ENCODE data around the gene PTPRN2.
"Not testable (repeated sequence)": the region's sequence is repeated elsewhere in the genome, so short reads cannot be mapped to it uniquely, and the experiment has no call there.

The PTPRN2 gene

GRCh38 chr7:157495594-157495993 is 1092.0 kb downstream of the PTPRN2 start:
- Mint-ChIP-seq H3K27ac (no peak overlapping the region), H3K27me3 (peaks cover 26 to 38% of the 10 kb centered on the region in 2 donors), H3K36me3 (ENCODE audit: insufficient read depth) (peaks cover 10% of the 10 kb centered on the region), H3K9me3 (peaks cover 0 to 2% of the 10 kb centered on the region in 2 donors), H3K4me3 (no peak overlapping the region), H3K4me1 (ENCODE audit: low read depth in 2 of 2) (peaks cover 15% of the 10 kb centered on the region in 2 donors)
- peak; percentile 48 for ATAC-seq (replicated peaks)
- DNase-seq: no peak

DNA sequence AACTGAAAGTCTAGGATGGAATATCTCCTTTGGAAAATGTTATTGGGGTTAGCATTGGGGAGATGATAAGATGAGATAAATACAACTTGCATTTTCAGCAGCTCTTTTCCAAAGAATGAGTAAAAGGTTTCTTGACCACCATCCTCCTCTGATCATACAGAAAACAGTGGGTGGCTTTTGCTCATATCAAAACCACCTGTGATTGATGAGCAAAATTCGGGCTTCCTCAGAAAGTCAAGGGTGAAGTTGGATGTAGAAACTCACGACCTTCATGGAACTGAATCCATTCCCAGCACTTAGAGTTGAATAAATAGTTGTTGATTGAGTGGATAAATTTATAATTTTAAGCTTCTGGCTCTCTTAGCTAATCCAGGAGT is 1092.5 kb downstream of the PTPRN2 start:
- peaks cover 26 to 38% of the 10 kb centered on the region in 2 donors for H3K27me3 Mint-ChIP-seq
- H3K4me3 Mint-ChIP-seq: no peak overlapping the region
- peaks cover 19% of the 10 kb centered on the region in 2 donors for H3K4me1 Mint-ChIP-seq (ENCODE audit: low read depth in 2 of 2)
- H3K36me3 Mint-ChIP-seq (ENCODE audit: insufficient read depth): peaks cover 10% of the 10 kb centered on the region
- DNase-seq: no peak
- no peak overlapping the region for H3K27ac Mint-ChIP-seq
- H3K9me3 Mint-ChIP-seq: peaks cover 0 to 2% of the 10 kb centered on the region in 2 donors
- ATAC-seq (replicated peaks): no peak

DNA sequence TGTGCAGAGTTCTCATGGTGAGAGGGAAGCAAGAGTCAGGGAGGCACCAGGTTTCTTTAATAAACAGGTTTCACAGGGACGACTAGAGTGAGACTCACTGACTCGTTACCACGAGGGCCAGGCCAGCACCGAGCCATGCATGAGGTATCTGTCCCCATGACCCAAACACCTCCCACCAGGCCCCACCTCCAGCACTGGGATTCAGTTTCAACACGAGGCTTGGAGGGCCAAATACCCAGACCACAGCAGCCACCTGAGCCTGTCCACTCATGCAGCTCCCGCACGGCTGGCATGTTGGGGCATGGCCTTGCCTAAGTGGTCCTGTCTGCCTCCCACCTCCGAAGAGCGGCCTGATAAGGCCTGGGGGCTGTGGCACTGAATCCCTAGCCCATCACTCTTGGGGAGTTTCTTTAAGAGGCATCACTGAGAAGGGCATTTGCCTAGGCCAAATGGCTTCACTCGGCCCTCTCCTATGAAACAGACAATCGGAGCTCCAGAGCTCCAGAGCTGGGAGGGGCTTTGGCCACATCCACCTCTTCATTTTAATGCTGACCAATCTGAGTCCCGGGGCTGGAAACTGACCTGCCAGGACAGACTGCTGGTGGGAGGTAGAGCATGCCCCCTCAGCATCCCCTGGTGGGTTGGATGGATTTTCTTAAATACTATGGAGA is 1093.0 kb downstream of the PTPRN2 start:
- Mint-ChIP-seq H3K4me1 (ENCODE audit: low read depth in 2 of 2) (peaks cover 19% of the 10 kb centered on the region in 2 donors), H3K4me3 (no peak overlapping the region), H3K27ac (no peak overlapping the region), H3K27me3 (peaks cover 24 to 38% of the 10 kb centered on the region in 2 donors), H3K9me3 (peaks cover 0 to 2% of the 10 kb centered on the region in 2 donors), H3K36me3 (ENCODE audit: insufficient read depth) (peaks cover 10% of the 10 kb centered on the region)
- DNase-seq (no peak), ATAC-seq (replicated peaks) (no peak)

GRCh38 chr7:157493776-157494175 is 1093.8 kb downstream of the PTPRN2 start:
- peaks cover 10% of the 10 kb centered on the region for H3K36me3 Mint-ChIP-seq (ENCODE audit: insufficient read depth)
- DNase-seq (no peak), ATAC-seq (replicated peaks) (no peak)
- peaks cover 0 to 2% of the 10 kb centered on the region in 2 donors for H3K9me3 Mint-ChIP-seq
- H3K4me3 Mint-ChIP-seq: no peak overlapping the region
- H3K27me3 Mint-ChIP-seq: peaks cover 20 to 38% of the 10 kb centered on the region in 2 donors
- H3K4me1 Mint-ChIP-seq (ENCODE audit: low read depth in 2 of 2): peaks cover 19% of the 10 kb centered on the region in 2 donors
- peak overlapping the region in 1 of 2 donors; percentile 5 for H3K27ac Mint-ChIP-seq

- ATAC-seq (replicated peaks) (no peak), DNase-seq (no peak)
- H3K27me3 Mint-ChIP-seq: peaks cover 17 to 38% of the 10 kb centered on the region in 2 donors
- H3K36me3 Mint-ChIP-seq (ENCODE audit: insufficient read depth): peaks cover 10% of the 10 kb centered on the region
- H3K9me3 Mint-ChIP-seq: peaks cover 0 to 2% of the 10 kb centered on the region in 2 donors
- peaks cover 19% of the 10 kb centered on the region in 2 donors for H3K4me1 Mint-ChIP-seq (ENCODE audit: low read depth in 2 of 2)
- no peak overlapping the region for H3K27ac Mint-ChIP-seq
- H3K4me3 Mint-ChIP-seq: no peak overlapping the region
These were observed 1094.6 kb downstream of the PTPRN2 start for GRCh38 chr7:157493017-157493416.

DNA sequence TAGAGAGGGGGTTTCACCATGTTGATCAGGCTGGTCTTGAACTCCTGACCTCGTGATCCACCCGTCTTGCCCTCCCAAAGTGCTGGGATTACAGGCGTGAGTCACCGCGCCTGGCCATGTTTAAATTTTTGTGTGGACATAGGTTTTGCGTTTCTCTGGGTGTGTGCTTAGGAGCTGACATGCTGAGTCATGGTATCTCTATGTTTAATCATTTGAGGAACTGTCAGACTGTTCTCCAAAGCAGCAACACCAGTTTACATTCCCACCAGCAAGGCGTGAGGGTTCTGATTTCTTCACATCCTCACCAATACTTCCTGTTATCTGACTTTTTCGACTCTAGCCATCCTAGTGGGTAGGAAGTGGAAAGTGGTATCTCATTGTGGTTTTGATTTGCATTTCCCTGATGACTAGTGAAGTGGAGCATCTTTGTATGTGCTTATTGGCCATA is 1097.1 kb downstream of the PTPRN2 start:
- ATAC-seq (replicated peaks): peak; percentile 97
- Mint-ChIP-seq H3K27ac (peak overlapping the region; percentile 23 to 71), H3K27me3 (peaks cover 16 to 39% of the 10 kb centered on the region in 2 donors), H3K9me3 (peaks cover 0 to 2% of the 10 kb centered on the region in 2 donors), H3K4me1 (ENCODE audit: low read depth in 2 of 2) (peaks cover 16 to 19% of the 10 kb centered on the region in 2 donors), H3K36me3 (ENCODE audit: insufficient read depth) (peaks cover 6% of the 10 kb centered on the region), H3K4me3 (peak overlapping the region; percentile 34 to 48)
- peak; percentile 37 to 40 (median 40) for DNase-seq

GRCh38 chr7:157489870-157490269 is 1097.8 kb downstream of the PTPRN2 start:
- Mint-ChIP-seq H3K27me3 (peaks cover 16 to 44% of the 10 kb centered on the region in 2 donors), H3K4me1 (ENCODE audit: low read depth in 2 of 2) (peaks cover 17 to 19% of the 10 kb centered on the region in 2 donors), H3K27ac (peak overlapping the region in 1 of 2 donors; percentile 71)
- H3K9me3 Mint-ChIP-seq; H3K4me3 Mint-ChIP-seq; H3K36me3 Mint-ChIP-seq (ENCODE audit: insufficient read depth); ATAC-seq (replicated peaks); DNase-seq: not testable (repeated sequence)

Measured in effector memory CD8-positive, alpha-beta T cell (primary cell).